ENCODE results near the gene PRDM13. TPM values are rescaled to one million over a fixed set of nuclear protein-coding genes. Genes with fewer than 3 reads are reported as not detected.
A peak's percentile ranks its signal among the peaks of the same experiment; 100 is the strongest.

The PRDM13 gene
- total and polyA plus RNA-seq, 2 of the 13 experiments (the other 11 are each of a cell fraction or from before 2014, with no cell fraction given), result not detected

GRCh38 chr6:99588618-99589289, 17.9 kb upstream of the PRDM13 start (continued):
- TF ChIP-seq ZNF687 (CRISPR knock-in tag; IDR thresholded peaks at IDR 0.05), result peak; percentile 80
- peak; percentile 78; the same call in 1 of the 2 replicates for TF ChIP-seq ZNF263 (CRISPR knock-in tag; IDR thresholded peaks at IDR 0.05)
- TF ChIP-seq MYPOP (CRISPR knock-in tag; IDR thresholded peaks at IDR 0.05), result peak; percentile 96
- no peak for TF ChIP-seq ZNF749 (CRISPR knock-in tag; IDR thresholded peaks at IDR 0.05; ENCODE audit: borderline replicate concordance)
- TF ChIP-seq MTF1 (CRISPR knock-in tag; IDR thresholded peaks at IDR 0.05), result no peak
- TF ChIP-seq ZBTB40 (IDR thresholded peaks at IDR 0.05), result no peak
- TF ChIP-seq ZBTB40 (CRISPR knock-in tag; IDR thresholded peaks at IDR 0.05), result peak; percentile 40; the same call in 1 of the 2 replicates
- TF ChIP-seq ZSCAN5A (CRISPR knock-in tag; IDR thresholded peaks at IDR 0.05; ENCODE audit: borderline replicate concordance), result no peak
- no peak for TF ChIP-seq TEAD2 (CRISPR knock-in tag; IDR thresholded peaks at IDR 0.05)

Data from HepG2 (cell line).